ENCODE measurements around the gene ZC3H4. TPM values are rescaled to one million over a fixed set of nuclear protein-coding genes. Genes with fewer than 3 reads are reported as not detected.
A peak's percentile ranks its signal among the peaks of the same experiment; 100 is the strongest.
"Not testable (repeated sequence)": the region's sequence is repeated elsewhere in the genome, so short reads cannot be mapped to it uniquely, and the experiment has no call there.

Gene ZC3H4
- total and polyA plus RNA-seq, 2 experiments from 2014 or later = 26.7 to 36.9 TPM

GRCh38 chr19:47081095-47081494 lies 32.5 kb downstream of the ZC3H4 start:
- Histone ChIP-seq H3K9me2 (ENCODE audit: insufficient read depth) (no peaks in the 10 kb centered on the region), H3K36me3 (ENCODE audit: insufficient read depth) (peaks cover 41% of the 10 kb centered on the region), H4K20me1 (replicated peaks; ENCODE audit: insufficient read depth) (peaks cover 17% of the 10 kb centered on the region), H3K4me3 (no peak overlapping the region), H3K4me1 (ENCODE audit: insufficient read depth) (no peaks in the 10 kb centered on the region; the same call in 1 of the 2 replicates), H3K4me2 (no peak overlapping the region), H3K27me3 (ENCODE audit: insufficient read depth) (no peaks in the 10 kb centered on the region), H3K79me2 (replicated peaks; ENCODE audit: insufficient read depth) (peaks cover 8% of the 10 kb centered on the region), H2AFZ (no peak overlapping the region), H3K27ac (ENCODE audit: low read depth) (peak overlapping the region; percentile 89), H3F3A (replicated peaks; ENCODE audit: low read depth) (peaks cover 22% of the 10 kb centered on the region)
- Mint-ChIP-seq H3K9me3 (no peaks in the 10 kb centered on the region), H3K4me3 (no peak overlapping the region), H3K27ac (peak overlapping the region; percentile 36; the same call in 1 of the 2 replicates), H3K36me3 (ENCODE audit: low read depth) (peaks cover 88% of the 10 kb centered on the region), H3K27me3 (ENCODE audit: insufficient read depth, low read depth, poor library complexity) (peaks cover 12% of the 10 kb centered on the region), H3K4me1 (peaks cover 9% of the 10 kb centered on the region; the same call in 2 of the 3 replicates)
- ATAC-seq (no peak), DNase-seq (ENCODE audit: low spot score) (no peak)
- TF ChIP-seq ZNF462 (CRISPR knock-in tag; IDR thresholded peaks at IDR 0.05) (no peak), STAT1 (IDR thresholded peaks at IDR 0.05; ENCODE audit: unreplicated experiment) (no peak), JUNB (IDR thresholded peaks at IDR 0.05; ENCODE audit: unreplicated experiment) (no peak), NANOG (IDR thresholded peaks at IDR 0.05; ENCODE audit: borderline replicate concordance) (no peak), CTCF (conservative IDR thresholded peaks at IDR 0.05; ENCODE audit: low read depth in 2 of 2) (no peak), EZH2phosphoT487 (IDR thresholded peaks at IDR 0.05; ENCODE audit: unreplicated experiment) (no peak), EZH2 (IDR thresholded peaks at IDR 0.05; ENCODE audit: low read depth, unreplicated experiment) (no peak), REST (IDR thresholded peaks at IDR 0.05; ENCODE audit: unreplicated experiment) (no peak), ZNF114 (CRISPR knock-in tag; IDR thresholded peaks at IDR 0.05) (no peak)

DNA sequence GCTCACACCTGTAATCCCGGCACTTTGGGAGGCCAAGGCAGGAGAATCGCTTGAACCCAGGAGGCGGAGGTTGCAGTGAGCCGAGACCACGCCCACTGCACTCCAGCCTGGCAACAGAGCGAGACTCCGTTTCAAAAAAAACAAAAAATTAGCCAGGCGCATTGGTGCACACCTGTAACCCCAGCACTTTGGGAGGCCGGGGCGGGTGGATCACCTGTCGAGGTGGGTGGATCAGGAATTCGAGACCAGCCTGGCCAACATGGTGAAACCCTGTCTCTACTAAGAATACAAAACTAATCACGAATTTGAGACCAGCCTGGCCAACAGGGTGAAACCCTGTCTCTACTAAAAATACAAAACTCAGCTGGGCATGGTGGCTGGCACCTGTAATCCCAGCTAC lies 35.2 kb downstream of the ZC3H4 start:
- ATAC-seq; H3K27ac Mint-ChIP-seq; H3K4me1 ChIP-seq (ENCODE audit: insufficient read depth); DNase-seq (ENCODE audit: low spot score); H3K4me3 ChIP-seq; H3K27me3 ChIP-seq (ENCODE audit: insufficient read depth); H3K9me2 ChIP-seq (ENCODE audit: insufficient read depth); H3K4me2 ChIP-seq; H2AFZ ChIP-seq; H3K9me3 Mint-ChIP-seq; H3K4me3 Mint-ChIP-seq; H3K4me1 Mint-ChIP-seq; H3K27ac ChIP-seq (ENCODE audit: low read depth): not testable (repeated sequence)
- Histone ChIP-seq H3K36me3 (ENCODE audit: insufficient read depth) (peaks cover 27% of the 10 kb centered on the region), H3F3A (replicated peaks; ENCODE audit: low read depth) (peaks cover 22% of the 10 kb centered on the region), H4K20me1 (replicated peaks; ENCODE audit: insufficient read depth) (peaks cover 32% of the 10 kb centered on the region), H3K79me2 (replicated peaks; ENCODE audit: insufficient read depth) (peaks cover 20% of the 10 kb centered on the region)
- H3K36me3 Mint-ChIP-seq (ENCODE audit: low read depth) = peaks cover 80% of the 10 kb centered on the region
- H3K27me3 Mint-ChIP-seq (ENCODE audit: insufficient read depth, low read depth, poor library complexity) = peaks cover 22% of the 10 kb centered on the region
